GM19351 (cell line): ENCODE results near the gene DYNC2I2.

Source experiments
- ATAC-seq: cut with Tn5 transposase; IDR thresholded peaks from one replicate; pipeline ENCODE4 v1.9.1; 2021; ENCODE audit warnings: mild to moderate bottlenecking, moderate library complexity; ENCODE audit not compliant: unreplicated experiment

DYNC2I2 gene

DNA sequence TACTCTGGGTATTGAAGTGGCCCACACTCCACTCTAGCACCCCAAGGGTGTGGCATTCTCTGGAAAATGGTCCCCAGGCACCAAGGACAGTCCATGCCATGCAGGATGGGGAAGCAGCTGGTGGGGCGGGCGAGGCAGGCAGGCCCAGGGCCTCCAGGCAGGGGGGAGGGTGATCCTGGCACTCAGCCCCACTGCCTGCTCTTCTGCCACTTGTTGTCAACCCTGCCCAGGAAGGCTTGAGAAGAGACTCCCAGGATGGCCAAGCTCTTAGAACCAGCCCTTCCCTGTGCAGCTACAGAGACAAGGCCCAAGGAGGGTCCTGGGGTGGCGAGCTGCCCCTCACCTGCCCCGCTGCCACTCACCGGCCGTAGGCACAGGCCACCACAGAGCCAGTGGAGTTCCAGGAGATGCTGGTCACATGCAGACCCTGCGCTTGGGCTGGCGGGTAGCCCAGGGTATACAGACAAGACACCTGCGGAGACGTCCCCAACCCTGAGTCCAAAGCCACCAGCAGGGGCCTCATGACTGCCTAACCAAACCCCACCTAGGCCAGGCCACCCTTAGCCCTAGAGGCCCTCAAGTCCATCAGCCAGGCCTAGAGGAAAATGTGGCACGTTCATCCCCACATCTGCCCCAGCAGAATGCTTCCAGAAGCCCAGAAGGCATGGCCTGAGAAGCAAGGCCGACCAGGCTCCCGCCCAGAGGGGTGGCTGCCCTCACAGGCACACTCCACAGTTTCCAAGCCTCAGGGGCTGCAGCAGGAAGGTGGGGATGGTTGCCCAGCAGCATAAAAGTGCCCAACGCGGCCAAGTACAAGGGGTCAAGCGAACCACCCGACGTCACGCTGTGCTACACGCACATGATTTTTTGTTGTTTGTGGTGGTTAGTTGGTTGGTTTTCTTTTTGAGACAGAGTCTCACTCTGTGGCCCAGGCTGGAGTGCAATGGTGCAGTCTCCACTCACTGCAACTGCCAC is 19.8 kb downstream of the DYNC2I2 start:
- ATAC-seq, result no peak

DNA sequence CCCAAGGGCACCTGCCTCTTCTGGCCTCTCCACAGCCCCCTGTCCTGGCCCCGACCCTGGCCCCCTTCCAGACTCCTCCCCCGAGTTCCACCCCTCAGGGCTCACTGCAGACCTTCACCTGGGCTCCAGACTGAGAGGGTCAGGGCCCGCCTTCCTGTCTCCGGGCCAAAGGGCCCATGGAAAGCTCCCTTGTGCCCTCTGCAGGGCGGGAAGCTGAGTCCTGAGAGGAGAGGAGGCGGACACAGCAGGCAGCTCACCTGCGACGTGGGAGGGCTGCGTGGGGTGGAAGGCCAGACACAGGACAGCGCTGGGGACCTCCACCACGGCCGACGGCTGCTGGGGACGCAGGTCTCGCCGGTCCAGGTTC is 20.6 kb downstream of the DYNC2I2 start:
- no peak for ATAC-seq

DNA sequence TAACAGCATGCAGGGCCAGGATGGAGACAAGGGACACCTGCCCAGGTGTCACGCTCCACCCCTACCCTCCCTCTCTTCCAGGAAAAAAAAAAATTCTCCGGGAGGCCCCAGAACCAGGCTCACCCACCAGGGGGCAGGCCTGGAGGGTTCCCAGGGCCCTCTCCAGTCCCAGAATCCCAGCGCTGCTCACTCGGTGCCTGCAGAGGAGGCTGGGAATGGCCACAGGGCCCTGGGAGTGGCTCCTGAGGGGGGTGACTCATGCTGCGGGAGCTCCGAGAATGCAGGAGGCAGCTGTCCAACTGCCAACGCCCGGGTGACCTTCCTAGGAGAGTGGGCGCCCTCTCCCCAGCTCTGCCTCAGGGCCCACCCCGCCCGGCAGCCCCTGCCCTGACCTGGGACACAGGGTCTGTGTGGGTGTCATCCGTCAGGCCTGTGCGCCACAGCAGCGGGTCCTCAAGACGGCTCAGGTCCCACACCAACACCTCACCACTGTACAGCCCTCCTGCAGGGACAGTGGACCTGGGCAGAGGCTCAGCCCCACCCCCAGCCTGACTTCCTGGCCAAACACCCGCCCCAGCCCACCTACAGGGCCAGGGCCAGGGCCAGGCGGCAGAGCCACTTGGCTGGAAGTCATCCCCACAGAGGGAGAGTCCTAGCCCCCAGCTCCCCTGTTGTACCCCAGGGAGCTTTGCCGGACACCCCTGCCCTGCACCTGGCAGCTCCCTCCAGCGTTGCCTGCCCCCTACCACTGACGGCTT is 21.2 kb downstream of the DYNC2I2 start:
- ATAC-seq, result no peak

DNA sequence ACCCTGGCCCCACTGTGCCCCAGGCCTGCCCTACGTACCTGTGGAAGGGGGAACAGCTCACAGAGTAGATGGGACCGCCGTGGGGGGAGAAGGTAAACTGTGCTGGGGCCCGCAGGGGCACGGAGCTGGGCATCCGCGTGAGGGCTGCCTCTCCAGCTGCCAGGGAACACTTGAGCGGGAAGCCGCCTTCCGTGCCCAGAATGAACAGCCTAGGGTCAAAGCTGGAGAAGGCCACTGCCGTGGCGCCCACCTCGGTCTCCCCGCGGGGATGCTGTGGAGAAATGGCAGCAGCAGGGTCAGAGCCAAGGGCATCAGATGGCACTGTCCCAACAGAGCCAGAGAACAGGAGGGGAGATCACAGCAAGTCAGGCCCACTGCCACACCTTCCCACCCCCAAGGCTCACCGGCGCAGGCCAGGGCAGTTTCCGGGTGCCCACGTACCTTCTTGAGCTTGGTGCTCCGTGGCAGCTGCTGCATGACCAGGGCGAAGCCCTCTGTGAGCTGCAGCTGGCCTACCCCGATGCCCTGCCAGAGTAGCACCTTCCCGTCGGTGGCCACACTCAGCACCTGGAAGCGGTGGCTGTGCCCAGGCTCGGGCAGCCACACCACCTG is 21.9 kb downstream of the DYNC2I2 start:
- ATAC-seq, result no peak

DNA sequence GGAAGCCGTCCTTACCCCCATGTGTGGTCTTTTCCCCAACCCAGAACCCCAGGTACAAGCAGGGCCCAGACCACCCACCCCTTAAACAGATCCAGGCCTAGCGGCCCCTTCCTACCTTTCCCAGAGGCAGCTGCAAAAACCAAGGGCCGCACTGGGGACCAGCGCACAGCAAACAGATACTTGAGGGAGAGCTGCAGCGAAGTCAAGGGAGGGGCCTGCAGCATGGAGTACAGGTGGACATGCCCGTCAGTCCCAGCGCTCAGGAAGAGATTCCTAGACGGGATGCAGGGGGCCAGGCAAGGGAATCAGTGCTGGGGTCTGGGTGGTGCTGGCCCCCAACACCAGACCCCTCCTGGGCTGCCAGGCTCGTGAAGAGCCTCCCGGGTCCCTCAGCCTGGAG is 22.5 kb downstream of the DYNC2I2 start:
- ATAC-seq, result no peak

DNA sequence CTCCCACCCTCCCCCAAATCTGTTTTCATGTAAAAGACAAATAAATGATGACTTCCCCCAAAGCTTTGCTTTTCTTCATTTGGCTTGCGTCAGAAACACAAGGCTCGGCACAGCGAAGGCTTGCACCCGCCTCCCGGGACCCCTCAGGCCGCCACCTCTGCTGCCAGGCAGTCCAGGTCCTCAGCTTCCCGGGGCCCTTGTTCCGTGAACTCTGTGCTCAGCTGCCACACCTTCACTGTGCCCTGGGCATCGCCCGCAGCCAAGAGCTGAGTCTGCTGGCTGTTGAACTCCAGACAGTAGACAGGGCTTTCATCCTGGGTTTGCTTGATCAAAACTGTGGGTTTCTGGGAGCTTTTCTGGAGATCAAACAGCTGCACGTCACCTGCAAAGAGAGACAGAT is 23.0 kb downstream of the DYNC2I2 start:
- no peak for ATAC-seq

DNA sequence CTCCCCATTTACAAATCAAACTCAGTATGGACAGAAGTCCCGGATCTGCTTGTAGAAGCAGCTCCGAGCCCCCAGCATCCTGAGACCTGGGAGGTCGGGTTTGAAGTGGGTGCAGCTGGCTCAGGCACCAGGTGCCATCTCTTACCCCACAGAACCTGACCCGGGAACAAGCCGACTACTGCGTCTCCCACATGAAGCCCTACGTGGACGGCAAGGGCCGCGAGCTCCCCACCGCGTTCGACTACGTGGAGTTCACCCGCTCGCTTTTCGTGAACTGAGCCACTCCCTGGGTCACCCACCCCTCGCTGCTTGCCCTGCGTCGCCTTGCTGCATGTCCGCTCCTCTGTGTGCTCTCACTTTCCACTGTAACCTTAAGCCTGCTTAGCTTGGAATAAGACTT is 23.6 kb downstream of the DYNC2I2 start:
- ATAC-seq, result no peak

DNA sequence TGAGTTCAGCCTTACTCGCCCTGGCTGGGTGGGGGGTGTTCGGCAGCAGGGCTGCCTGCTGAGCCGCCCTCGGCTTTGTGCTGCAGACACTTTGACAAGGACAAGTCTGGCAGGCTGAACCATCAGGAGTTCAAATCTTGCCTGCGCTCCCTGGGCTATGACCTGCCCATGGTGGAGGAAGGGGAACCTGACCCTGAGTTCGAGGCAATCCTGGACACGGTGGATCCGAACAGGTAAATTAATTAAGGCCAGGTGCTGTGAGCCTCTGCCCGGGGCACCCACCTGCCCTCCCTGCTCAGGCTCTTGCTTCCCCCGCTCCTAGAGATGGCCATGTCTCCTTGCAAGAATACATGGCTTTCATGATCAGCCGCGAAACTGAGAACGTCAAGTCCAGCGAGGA is 24.2 kb downstream of the DYNC2I2 start:
- ATAC-seq, result no peak

DNA sequence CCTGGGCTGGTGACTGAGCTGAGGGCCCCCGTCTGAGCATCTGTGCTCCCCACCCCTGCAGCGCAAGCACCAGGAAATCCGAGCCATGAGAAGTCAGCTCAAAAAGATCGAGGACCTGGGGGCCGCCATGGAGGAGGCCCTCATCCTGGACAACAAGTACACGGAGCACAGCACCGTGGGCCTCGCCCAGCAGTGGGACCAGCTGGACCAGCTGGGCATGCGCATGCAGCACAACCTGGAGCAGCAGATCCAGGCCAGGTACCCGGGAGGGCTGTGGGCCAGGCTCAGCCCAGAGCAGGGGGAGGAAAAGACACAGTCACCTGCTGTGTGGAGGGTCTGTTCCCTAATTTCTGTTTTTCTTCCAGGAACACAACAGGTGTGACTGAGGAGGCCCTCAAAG is 24.6 kb downstream of the DYNC2I2 start:
- no peak for ATAC-seq

DNA sequence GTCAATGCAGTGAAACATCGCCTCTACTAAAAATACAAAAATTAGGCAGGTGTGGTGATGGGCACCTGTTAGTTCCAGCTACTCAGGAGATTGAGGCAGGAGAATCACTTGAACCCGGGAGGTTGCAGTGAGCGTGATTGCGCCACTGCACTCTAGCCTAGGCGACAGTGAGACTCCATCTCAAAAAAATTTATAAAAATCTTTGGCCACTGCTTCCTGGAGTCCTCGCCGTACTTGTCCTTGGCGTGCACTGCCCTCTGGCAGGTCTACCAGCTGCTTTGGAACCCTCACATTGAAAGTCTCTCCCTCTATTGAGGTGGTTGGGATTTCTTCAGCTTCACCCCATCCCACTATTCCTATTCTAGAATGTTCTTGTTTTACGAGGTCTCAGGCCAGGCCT is 25.0 kb downstream of the DYNC2I2 start:
- no peak for ATAC-seq

DNA sequence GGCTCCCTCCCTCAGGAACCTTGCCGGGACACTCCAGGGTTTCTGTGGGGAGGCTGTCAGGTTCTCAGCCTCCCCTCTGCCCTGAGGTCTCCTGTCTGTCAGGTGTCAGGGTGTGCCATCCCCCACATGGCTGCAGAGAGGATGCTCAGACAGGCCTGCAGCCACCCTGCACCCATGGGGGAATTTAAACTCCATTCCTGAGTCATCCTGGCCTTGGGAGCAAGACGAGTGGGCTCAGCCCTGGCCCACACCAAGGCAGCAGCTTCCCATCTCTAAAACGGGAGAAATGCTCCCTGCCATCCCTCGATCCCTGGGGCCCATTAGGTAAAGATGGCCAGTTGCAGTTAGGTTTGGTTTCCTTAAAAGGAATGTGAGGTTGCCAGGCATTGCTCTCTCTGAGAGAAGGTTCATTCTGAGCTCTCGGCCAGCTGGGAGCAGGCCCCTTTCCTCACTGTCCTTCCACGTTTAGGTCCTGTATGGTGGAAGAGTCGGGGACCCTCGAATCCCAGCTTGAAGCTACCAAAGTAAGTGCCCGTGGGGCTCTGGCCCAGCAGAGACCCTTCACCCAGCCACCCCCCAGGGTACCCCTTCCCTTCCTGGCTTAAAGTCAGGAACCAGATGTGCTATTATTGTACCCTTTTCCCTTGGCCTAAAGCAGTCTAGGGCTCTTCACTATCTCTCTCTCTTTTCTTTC is 26.6 kb downstream of the DYNC2I2 start:
- no peak for ATAC-seq

DNA sequence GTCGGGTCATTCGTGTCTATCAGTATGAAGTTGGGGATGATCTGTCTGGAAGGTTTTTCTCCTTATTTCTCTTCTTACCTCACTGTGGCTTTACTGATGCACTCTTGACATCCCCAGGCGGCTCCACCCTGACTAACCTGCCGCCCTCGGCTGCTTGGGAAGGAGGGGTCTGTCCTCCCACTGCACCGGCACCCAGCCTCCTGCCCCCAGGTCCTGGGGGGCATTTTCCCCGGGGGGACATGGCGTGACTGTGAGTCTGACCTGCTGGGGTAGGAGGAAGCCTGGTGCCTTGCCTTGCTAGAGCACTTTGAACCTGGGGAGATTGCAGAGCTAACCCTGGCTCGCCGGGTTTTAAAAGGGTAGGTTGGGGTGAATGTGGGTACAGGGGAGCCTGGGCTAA is 27.5 kb downstream of the DYNC2I2 start:
- ATAC-seq, result no peak

DNA sequence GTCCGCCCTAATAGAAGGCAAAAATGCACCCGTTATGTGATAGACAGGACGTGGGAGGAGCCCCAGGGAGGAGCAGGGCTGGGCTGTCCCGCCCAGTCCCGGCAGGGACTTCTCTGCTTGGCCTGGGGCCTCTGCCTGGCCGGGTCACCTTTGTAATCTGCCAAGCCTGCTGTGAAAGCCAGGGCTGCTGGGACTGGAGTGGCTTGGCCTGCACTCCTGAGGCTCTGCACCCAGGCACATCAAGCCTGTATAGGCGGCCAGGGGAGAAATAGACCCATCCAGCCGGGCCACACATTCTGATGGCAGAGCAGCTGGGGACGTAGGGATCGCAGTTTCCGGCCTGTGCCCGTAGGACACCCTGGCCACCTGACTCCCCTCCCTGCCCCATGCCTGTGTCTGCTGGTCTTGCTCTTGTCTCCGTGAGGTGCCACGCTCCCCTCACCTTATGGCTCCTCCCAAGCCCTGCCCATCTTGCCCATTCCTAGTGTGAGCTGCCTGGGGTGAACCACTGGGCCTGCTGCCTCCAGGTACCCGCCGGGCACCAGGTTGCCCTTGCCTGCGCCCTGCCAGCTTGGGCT is 28.1 kb downstream of the DYNC2I2 start:
- ATAC-seq, result no peak

DNA sequence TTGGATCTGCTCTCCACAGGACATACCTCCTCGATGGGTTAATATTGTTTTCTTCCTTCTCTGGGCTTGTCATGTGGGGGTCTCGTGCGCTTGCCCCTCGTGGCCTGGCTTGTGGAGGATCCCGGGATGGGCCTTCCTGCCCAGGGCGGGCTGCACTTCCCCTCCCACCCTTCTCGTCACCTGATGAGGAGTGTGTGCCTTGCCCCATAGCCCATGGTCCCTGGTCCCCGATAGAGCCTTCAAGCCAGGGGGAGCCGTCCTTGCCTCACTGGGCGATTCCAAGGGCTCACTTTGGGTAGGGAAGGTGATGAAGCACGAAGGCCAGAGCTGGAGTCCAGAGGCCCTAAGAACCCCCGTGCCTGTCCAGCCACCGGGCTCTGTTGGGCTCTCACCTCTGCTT is 28.7 kb downstream of the DYNC2I2 start:
- no peak for ATAC-seq

DNA sequence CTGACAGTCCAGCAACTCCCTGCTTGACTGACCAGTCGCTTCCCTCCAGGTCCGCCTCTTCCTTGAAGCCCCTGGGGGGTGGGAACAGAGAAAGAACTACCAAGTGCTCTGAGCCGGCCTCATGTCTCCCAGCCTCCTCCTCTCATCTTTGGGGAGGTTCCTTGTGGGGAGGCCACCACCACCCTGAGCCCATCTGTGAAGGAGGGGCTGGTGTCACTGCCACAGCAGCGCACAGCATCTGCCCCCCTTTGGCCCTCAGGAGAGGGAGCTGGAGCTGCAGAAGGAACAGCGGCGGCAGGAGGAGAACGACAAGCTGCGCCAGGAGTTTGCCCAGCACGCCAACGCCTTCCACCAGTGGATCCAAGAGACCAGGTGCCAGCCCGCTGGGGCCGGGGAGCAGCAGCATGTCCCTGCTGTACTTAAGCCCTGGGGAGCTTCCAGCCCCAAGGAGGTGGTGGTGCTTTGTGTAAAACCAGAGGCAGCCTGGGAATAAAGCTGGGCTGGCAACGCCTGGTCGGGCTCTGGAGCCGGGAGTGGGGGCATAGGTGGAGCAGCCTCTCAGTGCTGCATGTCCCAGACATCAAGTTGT is 29.4 kb downstream of the DYNC2I2 start:
- no peak for ATAC-seq

DNA sequence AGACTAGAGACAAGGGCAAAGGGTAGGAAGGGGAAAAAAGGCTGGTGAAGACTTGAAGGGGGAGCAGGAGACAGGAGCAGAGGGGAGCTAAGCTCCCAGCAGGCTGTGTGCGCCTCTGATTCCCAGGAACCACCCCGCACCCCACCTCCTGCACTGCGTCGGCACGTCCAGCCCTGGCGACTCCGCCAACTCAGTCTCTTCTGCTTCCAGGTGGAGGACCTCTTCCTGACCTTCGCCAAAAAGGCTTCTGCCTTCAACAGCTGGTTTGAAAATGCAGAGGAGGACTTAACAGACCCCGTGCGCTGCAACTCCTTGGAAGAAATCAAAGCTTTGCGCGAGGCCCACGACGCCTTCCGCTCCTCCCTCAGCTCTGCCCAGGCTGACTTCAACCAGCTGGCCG is 30.5 kb downstream of the DYNC2I2 start:
- ATAC-seq, result no peak

DNA sequence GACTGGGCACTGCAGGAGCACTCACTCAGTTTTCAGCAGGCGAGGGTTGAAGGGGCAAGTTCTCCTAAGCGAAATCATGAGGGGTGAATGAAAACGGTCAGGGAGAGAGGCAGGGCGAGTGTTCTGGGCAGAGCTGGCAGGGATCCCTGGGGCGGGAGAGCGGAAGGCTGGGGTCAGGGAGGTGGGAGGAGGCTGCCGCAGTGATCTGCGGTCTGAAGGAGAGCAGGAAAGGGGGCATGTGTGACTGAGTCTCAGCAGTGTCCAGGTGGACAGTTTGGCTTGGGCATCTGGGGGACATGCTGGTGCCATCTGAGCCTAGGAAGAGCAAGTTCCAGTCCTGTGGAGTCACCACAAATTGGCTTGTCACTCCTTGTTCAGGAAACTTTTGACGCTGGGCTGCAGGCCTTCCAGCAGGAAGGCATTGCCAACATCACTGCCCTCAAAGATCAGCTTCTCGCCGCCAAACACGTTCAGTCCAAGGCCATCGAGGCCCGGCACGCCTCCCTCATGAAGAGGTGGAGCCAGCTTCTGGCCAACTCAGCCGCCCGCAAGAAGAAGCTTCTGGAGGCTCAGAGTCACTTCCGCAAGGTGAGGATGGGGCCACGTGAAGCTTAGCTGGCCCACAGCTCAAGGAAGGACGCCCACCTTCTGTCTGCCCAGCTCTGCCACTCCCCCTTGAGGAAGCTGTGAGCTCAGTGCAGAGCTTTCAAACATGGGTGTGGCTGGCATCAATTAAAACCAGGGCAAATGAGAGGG is 31.1 kb downstream of the DYNC2I2 start:
- no peak for ATAC-seq

DNA sequence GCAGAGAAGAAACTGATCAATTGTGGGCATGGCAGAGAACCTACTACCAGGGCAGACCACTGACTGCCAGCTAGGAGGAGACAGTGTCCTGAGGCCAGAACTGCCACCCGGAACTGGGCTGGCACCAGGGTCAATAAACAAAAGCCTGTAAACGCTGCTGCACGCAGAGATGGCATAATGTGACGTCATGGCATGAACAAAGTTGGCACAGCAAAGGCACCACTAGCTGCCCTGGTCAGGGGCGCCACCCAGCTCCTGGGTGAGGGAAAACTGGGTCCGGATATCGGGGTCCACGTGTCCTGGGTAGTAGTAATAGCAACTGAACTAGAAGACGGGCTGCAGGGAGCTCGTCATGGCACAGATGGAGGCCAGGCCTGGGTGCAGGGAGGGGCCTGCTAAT is 32.1 kb downstream of the DYNC2I2 start:
- ATAC-seq, result no peak

DNA sequence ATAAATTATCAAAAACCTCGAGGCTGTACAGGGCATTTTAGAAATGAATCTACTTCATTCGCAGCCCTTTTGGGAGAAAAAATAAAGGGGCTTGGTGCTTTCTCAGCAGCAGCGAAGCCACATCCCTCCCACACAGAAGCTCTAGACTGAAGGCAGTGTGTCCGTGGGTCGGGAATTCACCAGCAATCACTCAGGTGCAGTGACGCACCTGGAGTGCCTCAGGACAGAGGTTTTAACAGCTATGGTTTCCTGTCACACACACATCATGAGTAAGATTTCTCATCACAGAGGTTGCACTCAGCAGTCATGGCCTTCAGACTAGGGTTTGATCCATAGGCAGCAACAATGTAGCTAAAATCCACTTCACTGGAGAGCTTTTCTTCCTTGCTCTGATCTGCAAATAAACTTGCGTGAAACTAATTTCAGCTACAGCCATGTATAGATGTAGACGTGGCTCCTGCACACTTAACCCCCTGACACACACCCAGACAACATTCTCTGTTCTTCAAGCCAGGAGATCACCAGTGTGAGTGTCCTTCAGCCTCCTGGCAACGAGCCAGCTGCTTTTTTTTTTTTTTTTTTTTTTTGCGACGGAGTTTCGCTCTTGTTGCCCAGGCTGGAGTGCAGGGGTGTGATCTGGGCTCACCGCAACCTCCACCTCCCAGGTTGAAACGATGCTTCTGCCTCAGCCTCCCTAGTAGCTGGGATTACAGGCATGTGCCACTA is 34.8 kb downstream of the DYNC2I2 start:
- no peak for ATAC-seq
